Thyroid gland (tissue), 4 donors: ENCODE measurements around the gene DLGAP1.

Experiments used
- POLR2A ChIP-seq, 2 donors: fragments of 450-650 bp; IDR thresholded peaks; one replicate each; pipeline ENCODE4 v1.6.1; 2017; ENCODE audit warnings: antibody characterized with exemption in 2 of 2, mild to moderate bottlenecking in 2 of 2, moderate library complexity in 1 of 2
- TF ChIP-seq, protein P1 (sequence below), 6 experiments: fragments of 200-600 bp in 3 of 6; fragments of 450-650 bp in 3 of 6; sonication (generic) in 3 of 6; IDR thresholded peaks; one replicate each; pipeline ENCODE4 v1.5.1; 2016 to 2019; ENCODE audit warnings: antibody characterized with exemption in 6 of 6, mild to moderate bottlenecking in 2 of 6, inconsistent platforms in 1 of 6, moderate library complexity in 1 of 6

DNA sequence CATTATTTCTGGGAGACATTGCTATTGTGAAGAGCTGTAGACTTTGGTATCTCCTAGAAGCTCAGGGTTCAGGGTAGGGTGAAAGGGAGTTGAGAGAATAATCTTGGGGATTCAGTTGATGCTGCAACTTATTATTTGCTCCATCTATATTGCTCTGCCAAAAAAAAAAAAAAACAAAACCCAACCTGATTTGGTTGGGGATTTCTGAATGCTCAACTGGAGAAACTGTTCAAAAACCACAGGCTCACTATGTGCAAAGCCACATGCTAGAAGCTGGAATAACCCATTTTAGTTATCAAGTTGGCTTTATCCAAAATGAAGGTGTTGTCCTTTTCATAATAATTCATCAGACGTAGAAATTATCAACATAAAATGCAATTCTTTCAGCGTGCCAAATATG lies 696.0 kb downstream of the DLGAP1 start:
- TF ChIP-seq, protein P1, sequence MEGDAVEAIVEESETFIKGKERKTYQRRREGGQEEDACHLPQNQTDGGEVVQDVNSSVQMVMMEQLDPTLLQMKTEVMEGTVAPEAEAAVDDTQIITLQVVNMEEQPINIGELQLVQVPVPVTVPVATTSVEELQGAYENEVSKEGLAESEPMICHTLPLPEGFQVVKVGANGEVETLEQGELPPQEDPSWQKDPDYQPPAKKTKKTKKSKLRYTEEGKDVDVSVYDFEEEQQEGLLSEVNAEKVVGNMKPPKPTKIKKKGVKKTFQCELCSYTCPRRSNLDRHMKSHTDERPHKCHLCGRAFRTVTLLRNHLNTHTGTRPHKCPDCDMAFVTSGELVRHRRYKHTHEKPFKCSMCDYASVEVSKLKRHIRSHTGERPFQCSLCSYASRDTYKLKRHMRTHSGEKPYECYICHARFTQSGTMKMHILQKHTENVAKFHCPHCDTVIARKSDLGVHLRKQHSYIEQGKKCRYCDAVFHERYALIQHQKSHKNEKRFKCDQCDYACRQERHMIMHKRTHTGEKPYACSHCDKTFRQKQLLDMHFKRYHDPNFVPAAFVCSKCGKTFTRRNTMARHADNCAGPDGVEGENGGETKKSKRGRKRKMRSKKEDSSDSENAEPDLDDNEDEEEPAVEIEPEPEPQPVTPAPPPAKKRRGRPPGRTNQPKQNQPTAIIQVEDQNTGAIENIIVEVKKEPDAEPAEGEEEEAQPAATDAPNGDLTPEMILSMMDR (IDR thresholded peaks at IDR 0.05): no peak
- TF ChIP-seq POLR2A (IDR thresholded peaks at IDR 0.05): no peak
